ENCODE data around the gene ARHGAP26.
"Not testable (repeated sequence)": the region's sequence is repeated elsewhere in the genome, so short reads cannot be mapped to it uniquely, and the experiment has no call there.

Gene ARHGAP26

GRCh38 chr5:142911775-142912174, 141.6 kb downstream of the ARHGAP26 start:
- no peak for DNase-seq

- DNase-seq, result no peak
Observed at GRCh38 chr5:142913728-142914338, 143.7 kb downstream of the ARHGAP26 start.

GRCh38 chr5:142915038-142915437, 144.9 kb downstream of the ARHGAP26 start:
- DNase-seq, result no peak

GRCh38 chr5:142915813-142916424, 145.7 kb downstream of the ARHGAP26 start:
- peak; percentile 3 for DNase-seq

- no peak for DNase-seq
Observed at GRCh38 chr5:142918959-142919635, 148.9 kb downstream of the ARHGAP26 start.

- DNase-seq, result no peak
Observed at GRCh38 chr5:142920849-142921612, 150.9 kb downstream of the ARHGAP26 start.

GRCh38 chr5:142922223-142922952, 152.2 kb downstream of the ARHGAP26 start:
- no peak for DNase-seq

- DNase-seq, result no peak
Observed at GRCh38 chr5:142924135-142924883, 154.1 kb downstream of the ARHGAP26 start.

- no peak for DNase-seq
Observed at GRCh38 chr5:142925795-142926194, 155.6 kb downstream of the ARHGAP26 start.

GRCh38 chr5:142926549-142926948, 156.4 kb downstream of the ARHGAP26 start:
- no peak for DNase-seq

- DNase-seq, result not testable (repeated sequence)
Observed at GRCh38 chr5:142928999-142929398, 158.8 kb downstream of the ARHGAP26 start.

- DNase-seq, result no peak
Observed at GRCh38 chr5:142929587-142929986, 159.4 kb downstream of the ARHGAP26 start.

GRCh38 chr5:142930395-142931110, 160.4 kb downstream of the ARHGAP26 start:
- no peak for DNase-seq

GRCh38 chr5:142931896-142932686, 161.9 kb downstream of the ARHGAP26 start:
- DNase-seq, result no peak

GRCh38 chr5:142934051-142934762, 164.0 kb downstream of the ARHGAP26 start:
- DNase-seq, result no peak

- DNase-seq, result no peak
Observed at GRCh38 chr5:142935014-142935413, 164.8 kb downstream of the ARHGAP26 start.

- DNase-seq, result no peak
Observed at GRCh38 chr5:142937374-142937773, 167.2 kb downstream of the ARHGAP26 start.

GRCh38 chr5:142938266-142938880, 168.2 kb downstream of the ARHGAP26 start:
- no peak for DNase-seq

GRCh38 chr5:142939006-142939405, 168.8 kb downstream of the ARHGAP26 start:
- DNase-seq, result no peak
